Islet precursor cell (in vitro differentiated cells): ENCODE data around the gene ABHD12.

Experiments
- DNase-seq: peaks from one replicate; pipeline ENCODE4 v3.0.0-alpha.2; 2018

Gene ABHD12

GRCh38 chr20:25287631-25288290, 102.9 kb downstream of the ABHD12 start:
- no peak for DNase-seq

- no peak for DNase-seq
Observed at GRCh38 chr20:25286917-25287316, 103.7 kb downstream of the ABHD12 start.

GRCh38 chr20:25285856-25286798, 104.5 kb downstream of the ABHD12 start:
- DNase-seq, result peak; percentile 46

- peak; percentile 60 for DNase-seq
Observed at GRCh38 chr20:25285091-25285647, 105.5 kb downstream of the ABHD12 start.

GRCh38 chr20:25284131-25284601, 106.5 kb downstream of the ABHD12 start:
- peak; percentile 43 for DNase-seq

GRCh38 chr20:25283221-25283951, 107.2 kb downstream of the ABHD12 start:
- peak; percentile 48 for DNase-seq

GRCh38 chr20:25282796-25283195, 107.8 kb downstream of the ABHD12 start:
- DNase-seq, result peak; percentile 35

- peak; percentile 44 for DNase-seq
Observed at GRCh38 chr20:25282034-25282781, 108.4 kb downstream of the ABHD12 start.

- DNase-seq, result peak; percentile 41
Observed at GRCh38 chr20:25281541-25281991, 109.1 kb downstream of the ABHD12 start.

- peak; percentile 47 for DNase-seq
Observed at GRCh38 chr20:25280574-25281535, 109.8 kb downstream of the ABHD12 start.

- peak; percentile 38 for DNase-seq
Observed at GRCh38 chr20:25280051-25280573, 110.5 kb downstream of the ABHD12 start.

GRCh38 chr20:25279403-25279802, 111.2 kb downstream of the ABHD12 start:
- DNase-seq, result peak; percentile 27

- DNase-seq, result peak; percentile 41
Observed at GRCh38 chr20:25278636-25279361, 111.8 kb downstream of the ABHD12 start.

GRCh38 chr20:25277941-25278521, 112.6 kb downstream of the ABHD12 start:
- DNase-seq, result peak; percentile 44

- DNase-seq, result peak; percentile 47
Observed at GRCh38 chr20:25277051-25277801, 113.4 kb downstream of the ABHD12 start.

GRCh38 chr20:25276533-25277050, 114.0 kb downstream of the ABHD12 start:
- peak; percentile 35 for DNase-seq

- DNase-seq, result peak; percentile 41
Observed at GRCh38 chr20:25275813-25276532, 114.7 kb downstream of the ABHD12 start.
